Measurements from ENCODE around the gene ARHGAP26. TPM values are rescaled to one million over a fixed set of nuclear protein-coding genes. Genes with fewer than 3 reads are reported as not detected.

ARHGAP26 gene
- total RNA-seq, 1 experiment from 2014 or later = 34.5 TPM

GRCh38 chr5:143231416-143231815, 461.2 kb downstream of the ARHGAP26 start (continued):
- no peak for TF ChIP-seq CTCF (IDR thresholded peaks at IDR 0.05 in 2 of 3, conservative IDR thresholded peaks at IDR 0.05 in 1 of 3; ENCODE audit: borderline replicate concordance in 1 of 3, insufficient read depth in 1 of 3, low read depth in 2 of 3, low read length in 2 of 3)
- no peak for TF ChIP-seq SP1 (IDR thresholded peaks at IDR 0.05; ENCODE audit: low read depth)

DNA sequence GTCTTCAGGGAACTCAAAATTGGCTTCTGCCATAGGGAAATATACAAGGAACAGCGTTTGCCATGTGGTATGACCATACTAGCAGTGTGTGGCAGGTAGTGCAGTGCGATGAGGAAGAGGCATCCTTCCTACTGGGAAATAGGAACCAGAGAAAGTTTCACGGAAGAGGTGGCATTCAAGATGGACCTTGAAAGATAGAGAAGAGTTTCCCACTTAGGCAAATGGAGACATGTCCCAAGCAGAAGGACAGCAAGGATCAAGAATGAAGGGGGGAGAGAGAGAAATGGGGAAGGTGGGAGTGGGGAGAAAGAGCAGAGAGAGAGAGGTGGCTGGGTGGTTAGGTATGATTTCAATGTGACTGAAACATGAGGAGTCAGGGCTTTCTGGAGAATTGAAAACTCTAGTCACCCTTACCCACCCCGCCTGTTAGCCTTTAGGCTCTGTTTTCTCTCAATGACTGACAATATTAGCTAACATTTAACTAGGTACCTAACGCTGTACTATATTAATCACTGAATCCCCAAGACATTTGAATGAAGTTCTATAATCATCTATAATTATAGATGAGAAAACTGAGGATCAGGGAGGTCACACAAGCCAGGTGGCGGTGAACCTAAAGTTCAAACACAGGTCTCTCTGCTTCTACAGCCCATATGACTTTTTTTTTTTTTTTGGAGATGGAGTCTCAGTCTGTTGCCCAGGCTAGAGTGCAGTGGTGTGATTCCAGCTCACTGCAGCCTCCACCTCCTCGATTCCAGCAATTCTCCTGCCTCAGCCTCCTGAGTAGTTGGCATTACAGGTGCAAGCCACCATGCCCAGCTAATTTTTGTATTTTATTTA, 462.0 kb downstream of the ARHGAP26 start:
- RAD21 ChIA-PET (ENCODE audit: low non-redundant PET in 1 of 2, low total read pairs in 2 of 2, uncharacterized antibody in 2 of 2, unreplicated experiment in 2 of 2) = no interaction called here

More for the DNA sequence above, 462.0 kb downstream of the ARHGAP26 start:
- POLR2A ChIA-PET = no interaction called here
- Histone ChIP-seq H3K4me2 (ENCODE audit: low read length) (no peak overlapping the region), H3K9me2 (ENCODE audit: insufficient read depth) (no peaks in the 10 kb centered on the region), H3K9ac (ENCODE audit: low read length) (no peak overlapping the region), H3K4me1 (ENCODE audit: control insufficient read depth in 1 of 2, insufficient read depth in 2 of 2, low read length in 2 of 2) (peaks cover 0 to 16% of the 10 kb centered on the region in 2 experiments; a peak in 1 of 4 replicates), H4K20me1 (ENCODE audit: insufficient read depth) (no peaks in the 10 kb centered on the region), H3K27me3 (ENCODE audit: insufficient read depth, low read length) (no peaks in the 10 kb centered on the region), H3K79me2 (ENCODE audit: insufficient read depth, low read length) (no peaks in the 10 kb centered on the region), H3K36me3 (ENCODE audit: control insufficient read depth in 1 of 2, insufficient read depth in 2 of 2, low read length in 2 of 2) (no peaks in the 10 kb centered on the region), H3K27ac (ENCODE audit: low read depth, low read length) (no peak overlapping the region), H3K4me3 (replicated peaks in 1 of 2; ENCODE audit: low read depth in 1 of 2, low read length in 2 of 2) (no peak overlapping the region), H3K9me3 (ENCODE audit: control insufficient read depth in 1 of 2, insufficient read depth in 1 of 2, low read depth in 1 of 2, low read length in 2 of 2) (no peaks in the 10 kb centered on the region), H2AFZ (ENCODE audit: low read depth, low read length, poor library complexity, severe bottlenecking) (no peak overlapping the region)
- TF ChIP-seq CTCF (IDR thresholded peaks at IDR 0.05 in 2 of 3, conservative IDR thresholded peaks at IDR 0.05 in 1 of 3; ENCODE audit: borderline replicate concordance in 1 of 3, insufficient read depth in 1 of 3, low read depth in 2 of 3, low read length in 2 of 3) (no peak), SIN3A (IDR thresholded peaks at IDR 0.05; ENCODE audit: low read depth) (no peak), EGR1 (IDR thresholded peaks at IDR 0.05; ENCODE audit: low read depth) (no peak), JUND (IDR thresholded peaks at IDR 0.05) (no peak), REST (IDR thresholded peaks at IDR 0.05; ENCODE audit: low read depth) (no peak), SP1 (IDR thresholded peaks at IDR 0.05; ENCODE audit: low read depth) (no peak), RAD21 (IDR thresholded peaks at IDR 0.05; ENCODE audit: low read depth) (no peak), EZH2 (IDR thresholded peaks at IDR 0.05) (no peak)
- TF ChIP-seq, protein P1, sequence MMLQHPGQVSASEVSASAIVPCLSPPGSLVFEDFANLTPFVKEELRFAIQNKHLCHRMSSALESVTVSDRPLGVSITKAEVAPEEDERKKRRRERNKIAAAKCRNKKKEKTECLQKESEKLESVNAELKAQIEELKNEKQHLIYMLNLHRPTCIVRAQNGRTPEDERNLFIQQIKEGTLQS (IDR thresholded peaks at IDR 0.05) = no peak
- intact Hi-C loops (cut with micrococcal nuclease) = no loop called here
- CTCF ChIA-PET = no interaction called here
- no peak for DNase-seq (ENCODE audit: low read depth, low spot score)
- ATAC-seq = no peak
- BruUV-seq (replicated peaks) = no TSS peak
